Globus pallidus (tissue), 1 donor: Measurements from ENCODE around the gene MAPK12.

ENCODE experiments used
- DNase-seq: peaks from one replicate; pipeline ENCODE4 v3.0.0-alpha.2; 2015; ENCODE audit warnings: low spot score

Gene MAPK12

DNA sequence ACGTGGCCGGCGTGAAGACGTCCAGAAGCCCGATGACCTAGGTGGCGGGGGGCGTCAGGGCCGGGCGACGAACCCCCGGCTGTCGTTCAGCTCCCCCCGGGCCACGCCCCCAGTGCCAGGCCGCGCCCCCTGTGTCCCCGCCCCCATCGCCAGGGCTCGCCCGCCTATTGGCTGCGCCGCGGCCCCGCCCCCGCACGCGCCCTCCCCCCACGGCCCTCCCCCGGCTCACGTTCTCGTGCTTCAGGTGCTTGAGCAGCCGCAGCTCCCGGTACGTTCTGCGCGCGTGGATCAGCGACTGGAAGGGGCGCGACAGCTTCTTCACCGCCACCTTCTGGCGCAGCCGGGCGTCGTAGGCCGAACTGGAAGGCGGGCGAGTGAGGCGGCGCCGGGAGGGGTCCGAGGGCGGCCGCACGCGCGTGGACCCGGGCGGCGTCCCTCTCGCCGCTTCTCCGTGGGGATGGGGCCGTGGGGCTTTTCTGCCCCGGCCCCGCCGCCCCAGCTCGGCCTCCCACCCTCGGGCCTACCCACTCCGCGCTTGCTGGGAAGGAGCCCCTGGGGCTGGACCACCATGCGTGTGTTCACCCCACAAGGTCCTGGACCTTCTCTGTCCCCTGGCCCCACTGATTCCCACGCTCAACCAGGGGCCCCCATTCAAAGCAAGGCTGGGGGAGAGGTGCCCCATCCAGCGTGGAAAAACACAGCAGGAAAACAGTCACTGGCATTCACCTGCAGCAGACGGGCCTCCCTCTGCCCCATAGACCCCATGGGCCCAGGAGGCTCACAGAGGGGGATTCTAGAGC, 6.3 kb upstream of the MAPK12 start:
- DNase-seq, result no peak

DNA sequence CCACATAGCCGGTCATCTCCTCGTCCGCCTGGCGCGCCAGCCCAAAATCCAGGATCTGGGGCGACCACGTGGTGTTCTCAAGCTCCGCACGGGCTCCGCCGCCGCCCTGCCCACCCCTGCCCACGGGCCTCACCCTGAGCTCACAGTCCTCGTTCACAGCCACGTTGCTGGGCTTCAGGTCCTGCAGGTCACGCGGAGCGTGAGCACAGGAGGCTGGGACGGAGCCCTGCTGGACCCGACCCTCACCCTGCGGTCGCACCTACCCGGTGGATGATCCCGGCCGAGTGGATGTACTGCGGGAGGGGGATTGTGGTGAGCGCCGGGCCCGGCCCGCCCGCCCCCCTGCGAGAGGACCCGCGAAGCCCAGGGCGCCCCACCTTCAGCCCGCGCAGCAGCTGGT, 5.5 kb upstream of the MAPK12 start:
- no peak for DNase-seq

DNA sequence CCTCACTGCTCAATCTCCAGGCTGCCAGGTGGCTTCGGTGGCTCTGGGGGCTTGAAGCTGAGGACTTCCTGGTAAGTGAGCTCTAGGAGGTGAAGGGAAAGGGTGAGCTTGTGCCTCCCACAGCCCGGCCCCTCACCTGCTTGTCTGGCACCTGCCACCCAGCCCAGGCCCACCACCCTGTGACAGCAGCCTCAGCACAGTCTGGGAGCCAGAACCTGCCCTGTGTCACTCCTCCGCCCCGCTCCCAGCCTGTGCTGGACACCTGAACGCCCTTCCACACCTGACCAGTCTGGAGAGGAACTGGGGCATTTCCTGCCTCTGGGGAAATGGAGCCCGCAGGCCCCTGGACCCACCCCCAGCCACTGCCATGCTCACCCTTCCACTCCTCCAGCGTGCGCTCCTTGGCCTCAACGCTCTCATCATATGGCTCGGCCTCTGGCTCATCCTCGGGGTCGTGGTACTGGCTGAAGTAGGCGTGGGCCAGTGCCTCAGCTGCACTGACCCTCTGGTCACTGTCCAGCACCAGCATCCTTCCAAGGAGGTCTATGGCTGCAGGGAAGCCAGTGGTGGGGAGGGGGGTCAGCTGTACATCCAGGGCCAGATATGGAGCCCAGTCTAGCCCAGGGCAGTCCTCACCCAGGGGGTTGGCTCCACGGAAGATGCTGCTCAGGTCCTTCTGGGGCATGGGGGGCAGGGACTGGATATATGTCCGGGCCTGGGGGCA, 3.6 kb upstream of the MAPK12 start:
- no peak for DNase-seq

DNA sequence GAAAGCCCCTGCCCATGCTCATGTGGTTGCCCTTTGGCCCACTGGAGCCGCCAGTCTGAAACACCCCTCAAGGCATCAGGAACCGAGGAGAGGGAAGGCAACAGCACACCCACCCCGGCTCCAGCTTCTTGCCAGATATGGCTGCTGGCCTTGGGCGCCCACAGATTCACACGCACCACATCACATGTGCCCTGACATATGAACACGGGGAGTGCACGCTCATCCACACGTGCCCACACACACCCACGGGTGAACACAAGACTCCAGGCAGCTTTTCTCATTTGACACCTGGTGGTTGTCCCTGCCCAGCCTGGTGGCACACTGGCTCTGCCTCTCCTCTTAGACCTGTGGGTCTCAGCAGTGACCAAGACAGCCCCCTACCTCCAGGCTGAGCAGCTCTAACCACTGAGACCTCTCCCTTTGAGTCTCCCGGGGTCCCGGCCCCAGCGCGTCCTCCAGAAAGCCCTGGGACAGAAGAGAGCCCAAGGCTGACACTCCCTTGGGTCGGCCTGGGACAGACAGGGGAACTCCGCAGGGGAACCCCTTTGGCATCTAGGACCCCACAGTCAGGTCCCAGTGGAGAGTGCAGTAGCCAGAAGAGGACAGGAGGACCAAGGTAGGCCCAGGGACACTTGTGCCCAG, 2.7 kb upstream of the MAPK12 start:
- DNase-seq, result no peak

DNA sequence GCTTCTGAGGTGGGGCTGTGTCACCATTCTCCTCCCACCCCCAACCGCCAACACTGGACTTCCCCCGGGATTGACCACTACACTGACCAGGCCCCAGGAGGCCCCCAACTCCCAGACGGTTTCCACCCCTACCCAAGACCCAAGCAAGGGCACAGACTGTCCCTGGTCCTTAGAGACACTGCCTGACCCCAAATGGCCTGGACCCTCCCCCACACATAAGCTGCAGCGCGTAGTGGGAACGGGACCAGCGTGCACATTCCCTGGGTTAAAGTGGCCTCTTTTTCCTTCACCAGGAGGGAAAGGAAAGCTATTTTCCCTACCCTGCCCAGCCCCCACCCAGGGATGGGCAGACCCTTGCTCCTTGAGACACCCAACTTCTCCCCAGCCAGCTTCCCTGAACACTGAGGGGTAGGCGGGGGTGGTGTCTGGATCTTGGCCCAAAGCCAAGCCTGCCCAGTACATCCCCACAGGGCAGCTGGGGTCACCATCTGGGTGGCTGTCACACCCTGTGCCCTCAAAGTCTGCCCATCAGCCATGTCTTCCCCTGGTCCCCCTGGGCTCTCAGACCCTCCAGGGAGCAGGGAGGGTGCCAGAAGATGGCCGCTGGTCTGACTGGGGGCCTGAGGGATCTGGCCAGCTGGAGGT, 1.6 kb upstream of the MAPK12 start:
- no peak for DNase-seq

DNA sequence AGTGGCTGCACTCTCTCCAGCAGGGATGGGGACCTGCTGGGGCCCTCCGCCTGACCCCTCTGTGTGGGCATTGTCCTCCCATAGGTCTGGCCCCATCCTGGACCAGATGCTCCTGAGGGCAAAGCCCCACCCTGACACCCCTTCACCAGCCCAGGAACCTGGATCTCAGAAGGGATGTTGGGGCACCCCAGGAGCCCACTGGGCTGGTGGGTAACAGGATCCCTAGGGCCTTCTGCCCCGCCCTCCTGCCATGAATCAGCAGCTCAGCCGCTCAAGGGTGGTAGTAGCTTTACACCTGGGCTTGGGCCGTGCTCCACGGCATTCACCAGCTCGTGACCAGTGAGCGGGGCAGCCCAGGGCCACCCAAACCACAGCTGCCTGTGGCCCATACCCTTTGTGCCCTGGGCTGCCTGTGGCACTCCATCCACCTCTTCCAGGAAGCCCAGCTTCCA, 1.0 kb upstream of the MAPK12 start:
- DNase-seq, result no peak

DNA sequence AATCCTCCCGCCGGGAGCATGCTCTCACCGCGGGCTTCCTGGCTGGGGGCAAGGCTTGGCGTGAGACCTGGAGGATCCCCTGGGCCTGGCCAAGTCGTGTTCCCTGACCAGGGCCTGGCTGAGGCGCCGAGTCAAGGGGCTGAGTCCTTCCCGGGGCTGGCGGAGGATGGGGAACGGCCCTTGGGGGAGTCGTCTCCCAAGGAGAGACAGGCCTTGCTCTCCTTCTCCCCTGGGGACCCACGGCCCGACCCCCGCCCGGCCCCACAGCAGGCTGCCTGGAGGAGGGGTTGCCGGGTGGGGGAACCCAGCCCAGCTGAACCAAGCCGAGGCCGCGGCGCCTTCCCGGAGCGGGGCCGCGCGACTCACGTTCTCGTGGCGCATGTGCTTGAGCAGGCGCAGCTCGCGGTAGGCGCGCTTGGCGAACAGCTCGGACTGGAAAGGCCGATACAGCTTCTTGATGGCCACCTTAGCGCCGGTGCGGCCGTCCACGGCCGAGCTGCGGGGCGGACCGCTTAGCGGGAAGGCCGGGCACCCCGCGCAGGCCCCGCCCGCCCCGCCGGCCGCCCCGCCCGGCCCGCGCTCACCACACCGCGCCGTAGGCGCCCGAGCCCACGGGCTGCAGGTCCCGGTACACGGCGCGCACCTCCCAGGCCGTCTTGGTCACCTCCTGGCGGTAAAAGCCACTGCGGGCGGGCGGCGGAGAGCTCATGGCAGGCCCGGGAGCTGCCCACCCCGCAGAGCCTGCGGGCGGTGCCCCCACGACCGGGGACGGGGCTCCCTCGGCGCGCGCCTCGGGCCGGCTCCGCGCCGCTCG, 475 bp downstream of the MAPK12 start:
- DNase-seq, result no peak

DNA sequence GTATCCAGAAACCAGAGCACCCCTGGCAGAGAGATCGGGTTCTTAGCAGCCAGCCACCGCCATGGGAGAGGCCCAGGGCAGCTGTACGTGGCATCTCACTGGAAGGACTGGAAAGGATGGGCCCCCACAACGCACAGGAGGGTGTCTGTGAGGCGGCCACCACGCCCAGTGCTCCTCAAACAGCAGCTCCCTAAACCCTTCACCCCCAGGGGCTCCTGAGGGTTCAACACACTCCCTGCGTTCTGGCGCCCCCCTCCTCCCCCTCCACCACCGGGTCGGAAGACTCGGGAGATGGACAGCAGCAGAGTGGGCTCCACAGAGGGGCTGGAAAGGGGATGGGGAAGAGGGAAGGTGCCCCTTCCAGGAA, 1.1 kb downstream of the MAPK12 start:
- no peak for DNase-seq

DNA sequence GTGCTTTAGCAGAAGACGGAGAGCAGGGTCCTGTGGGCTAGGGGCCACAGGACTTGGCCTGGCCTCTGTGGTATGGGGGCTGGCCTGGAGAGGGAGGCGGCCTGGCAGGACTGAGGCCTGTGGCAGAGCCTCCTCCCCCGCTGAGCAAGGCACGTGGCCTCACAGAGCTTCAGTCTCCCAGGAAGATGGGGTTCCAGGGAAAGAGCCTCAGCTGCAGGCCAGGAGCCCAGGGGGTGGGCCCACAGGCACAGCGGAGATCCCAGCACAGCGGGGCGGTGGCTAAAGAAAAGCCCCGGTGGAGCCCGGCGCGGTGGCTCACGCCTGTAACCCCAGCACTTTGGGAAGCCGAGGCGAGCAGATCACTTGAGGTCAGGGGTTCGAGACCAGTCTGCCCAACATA, 2.2 kb downstream of the MAPK12 start:
- DNase-seq, result no peak

DNA sequence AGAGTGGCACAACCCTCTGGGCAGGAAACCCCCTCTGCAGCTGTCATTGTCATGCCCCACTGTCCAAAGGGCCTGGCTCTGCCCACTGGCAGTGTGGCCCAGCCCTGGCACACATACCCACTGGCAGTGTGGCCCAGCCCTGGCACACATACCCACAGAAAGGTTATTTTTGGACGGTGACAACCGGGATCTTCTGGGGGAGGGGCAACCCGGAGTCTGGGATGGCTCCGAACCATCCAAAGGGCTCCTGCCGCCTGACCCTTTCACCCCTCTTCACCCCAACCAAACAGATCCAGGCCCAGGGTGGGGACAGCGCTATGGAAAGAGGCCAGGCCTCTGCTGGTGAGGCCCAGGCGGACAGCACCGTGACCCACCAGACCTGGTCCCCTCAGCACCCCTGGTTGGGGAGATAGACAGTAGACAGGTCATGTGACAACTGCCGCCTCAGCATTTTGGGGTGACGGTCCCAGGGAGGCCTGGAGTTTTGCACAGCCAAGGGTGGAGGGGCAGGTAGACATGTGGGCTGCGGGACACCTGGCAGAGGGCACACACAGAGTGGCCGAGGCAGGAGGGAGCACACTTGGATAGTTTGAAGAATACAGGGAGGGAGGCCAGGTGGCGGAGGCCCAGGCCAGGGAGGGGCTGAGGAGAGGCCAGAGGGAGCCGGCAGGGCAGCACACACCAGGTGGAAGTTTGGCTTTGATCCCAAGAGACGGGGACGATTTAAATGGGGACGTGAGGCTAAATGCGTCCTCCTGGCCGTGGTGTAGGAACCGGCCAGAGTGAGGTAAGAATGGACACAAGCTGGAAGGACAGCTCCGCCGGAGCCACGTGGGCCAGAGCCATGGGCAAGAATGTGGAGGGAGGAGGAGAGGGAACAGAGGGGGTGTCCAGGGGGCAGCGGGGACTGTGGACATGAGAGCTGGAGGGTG, 2.9 kb downstream of the MAPK12 start:
- DNase-seq, result no peak

DNA sequence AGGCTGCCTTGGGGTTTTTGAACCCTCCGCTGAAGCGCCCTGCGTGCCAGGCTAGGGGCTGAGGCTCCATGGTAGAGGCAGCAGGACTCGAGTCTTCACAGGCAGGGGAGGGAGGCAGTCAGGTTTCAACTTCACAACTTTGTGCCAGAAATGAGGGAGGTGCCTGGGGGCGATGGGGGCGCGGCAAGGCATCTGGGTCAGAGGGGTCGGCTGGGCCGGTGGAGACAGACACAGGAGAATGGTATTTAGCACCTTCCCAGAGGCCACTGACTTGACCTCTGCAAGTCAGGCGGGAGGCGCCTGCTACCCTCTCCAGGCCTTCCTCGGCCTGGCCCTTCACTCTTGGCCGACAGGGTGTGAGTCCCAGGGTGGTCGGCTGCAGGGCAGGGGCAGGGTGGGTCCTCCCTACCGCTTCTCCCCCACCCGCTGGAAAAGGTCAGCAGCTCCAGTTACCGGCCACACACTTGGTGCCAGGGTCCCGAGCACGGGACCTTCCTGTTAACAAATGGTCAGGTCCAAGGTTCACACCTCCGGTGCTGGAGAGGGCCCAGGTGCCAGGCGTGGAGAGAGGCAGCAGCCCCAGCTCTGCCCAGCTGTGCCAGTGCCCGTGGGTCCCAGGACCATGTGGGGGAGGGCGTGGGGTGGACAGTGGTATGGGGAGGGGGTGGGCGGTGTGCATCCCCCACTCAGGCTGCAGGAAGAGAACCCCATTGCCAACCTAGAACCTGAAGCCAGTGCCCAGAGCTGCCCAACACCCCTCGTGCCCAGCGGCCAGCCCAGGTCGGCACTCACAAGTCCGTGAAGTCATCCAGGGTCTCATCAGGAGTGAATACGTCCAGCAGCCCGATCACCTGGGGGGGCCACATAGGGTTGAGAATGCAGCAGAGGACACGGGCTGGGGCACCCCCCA, 3.8 kb downstream of the MAPK12 start:
- no peak for DNase-seq

DNA sequence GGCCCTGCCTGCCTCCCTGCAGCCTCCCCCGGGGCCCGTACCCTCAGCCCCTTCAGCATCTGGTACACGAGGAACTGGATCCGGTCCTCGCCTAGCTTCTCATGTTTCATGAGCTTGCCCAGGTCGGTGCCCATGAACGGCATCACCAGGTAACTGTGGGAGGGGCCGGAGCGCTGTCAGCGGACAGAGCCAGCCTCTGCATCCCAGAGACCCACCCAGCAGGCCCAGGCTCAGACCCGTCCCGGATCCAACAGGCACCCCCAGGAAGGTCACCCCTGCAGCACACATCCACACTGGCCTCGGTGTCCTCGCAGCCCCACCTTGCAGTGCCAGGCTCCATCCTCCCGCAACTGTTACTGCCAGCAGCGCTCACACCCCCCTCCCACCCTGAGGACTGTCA, 4.4 kb downstream of the MAPK12 start:
- DNase-seq, result no peak

DNA sequence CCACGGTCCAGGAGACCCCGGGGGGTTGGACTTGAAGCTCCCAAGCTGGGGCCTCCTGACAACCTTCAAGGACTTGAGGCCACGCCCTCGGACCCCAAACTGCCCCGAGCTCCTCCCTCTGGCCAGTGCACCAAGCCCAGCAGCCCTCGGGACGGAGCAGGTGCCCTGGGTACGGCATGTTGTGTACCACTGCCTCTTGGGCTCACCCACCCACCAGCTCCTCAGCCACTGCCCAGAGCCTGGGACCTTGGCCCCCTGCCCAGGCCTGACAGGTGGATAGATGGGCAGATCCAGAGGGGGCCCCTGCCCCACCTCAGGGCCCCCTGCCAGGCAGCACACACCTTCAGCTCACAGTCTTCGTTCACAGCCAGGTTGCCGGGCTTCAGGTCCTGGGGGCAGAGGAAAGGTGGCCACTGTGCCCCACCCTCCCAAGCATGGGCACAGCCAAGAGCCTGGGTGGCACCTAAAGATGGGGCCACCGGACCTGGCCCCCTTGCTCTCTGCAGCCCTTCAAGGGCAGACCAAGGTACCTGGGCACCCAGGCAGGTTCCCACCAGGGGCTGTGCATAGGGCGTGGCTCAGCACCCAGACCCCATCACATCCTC, 5.1 kb downstream of the MAPK12 start:
- no peak for DNase-seq

DNA sequence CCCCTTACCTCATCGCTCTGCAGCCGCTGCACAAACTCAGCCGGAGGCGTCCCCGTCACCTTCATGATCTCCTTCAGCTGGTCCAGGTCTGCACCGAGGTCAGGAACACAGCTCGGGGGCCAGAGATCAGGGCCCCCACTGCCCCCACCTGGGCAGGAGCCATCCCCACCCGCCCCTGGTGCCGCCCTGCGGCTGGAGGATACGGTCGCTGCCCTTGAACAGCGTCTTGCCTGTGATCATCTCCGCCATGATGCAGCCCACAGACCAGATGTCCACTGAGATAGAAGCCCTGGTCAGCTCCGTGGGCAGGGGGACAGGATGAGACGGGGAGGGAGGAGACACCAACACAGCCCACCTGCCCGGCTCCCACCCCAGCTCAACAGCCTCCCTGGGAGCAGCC, 5.9 kb downstream of the MAPK12 start:
- DNase-seq, result no peak

DNA sequence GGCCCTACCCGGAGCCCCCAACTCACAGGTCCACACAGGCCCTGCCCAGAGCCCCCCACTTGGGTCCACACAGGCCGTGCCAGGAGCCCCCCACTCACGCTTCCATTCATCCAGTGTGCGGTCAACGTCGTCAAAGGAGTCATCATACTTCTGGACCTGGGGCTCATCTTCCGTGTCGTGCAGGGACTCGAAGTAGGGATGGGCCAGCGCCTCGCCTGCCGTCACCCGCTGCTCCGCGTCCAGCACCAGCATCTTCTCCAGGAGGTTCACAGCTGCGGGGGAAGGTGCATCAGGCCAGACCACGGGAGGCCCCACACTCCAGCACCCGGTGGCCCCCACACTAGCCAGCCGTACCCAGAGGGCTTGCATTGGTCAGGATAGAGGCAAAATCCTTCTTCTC, 6.4 kb downstream of the MAPK12 start:
- DNase-seq, result no peak

DNA sequence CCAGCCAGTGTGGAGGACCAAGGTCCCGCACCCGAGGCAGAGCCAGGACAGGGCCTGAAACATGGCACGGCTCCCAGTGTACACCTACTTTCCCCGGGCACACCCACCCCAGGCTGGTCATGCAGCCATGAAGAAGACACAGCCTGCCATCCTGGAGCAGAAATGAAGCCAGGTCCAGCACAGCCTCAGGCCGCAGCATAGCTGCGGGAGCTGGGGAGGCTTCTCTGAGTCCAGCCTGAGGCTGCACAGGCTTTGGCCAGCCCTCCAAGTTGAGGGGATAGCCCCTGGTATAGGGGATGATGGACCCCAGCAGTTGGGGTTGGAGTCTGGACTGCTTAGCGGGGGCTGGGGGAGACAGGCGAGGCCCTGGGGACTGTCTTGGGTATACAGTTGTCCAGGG, 7.5 kb downstream of the MAPK12 start:
- DNase-seq, result no peak

DNA sequence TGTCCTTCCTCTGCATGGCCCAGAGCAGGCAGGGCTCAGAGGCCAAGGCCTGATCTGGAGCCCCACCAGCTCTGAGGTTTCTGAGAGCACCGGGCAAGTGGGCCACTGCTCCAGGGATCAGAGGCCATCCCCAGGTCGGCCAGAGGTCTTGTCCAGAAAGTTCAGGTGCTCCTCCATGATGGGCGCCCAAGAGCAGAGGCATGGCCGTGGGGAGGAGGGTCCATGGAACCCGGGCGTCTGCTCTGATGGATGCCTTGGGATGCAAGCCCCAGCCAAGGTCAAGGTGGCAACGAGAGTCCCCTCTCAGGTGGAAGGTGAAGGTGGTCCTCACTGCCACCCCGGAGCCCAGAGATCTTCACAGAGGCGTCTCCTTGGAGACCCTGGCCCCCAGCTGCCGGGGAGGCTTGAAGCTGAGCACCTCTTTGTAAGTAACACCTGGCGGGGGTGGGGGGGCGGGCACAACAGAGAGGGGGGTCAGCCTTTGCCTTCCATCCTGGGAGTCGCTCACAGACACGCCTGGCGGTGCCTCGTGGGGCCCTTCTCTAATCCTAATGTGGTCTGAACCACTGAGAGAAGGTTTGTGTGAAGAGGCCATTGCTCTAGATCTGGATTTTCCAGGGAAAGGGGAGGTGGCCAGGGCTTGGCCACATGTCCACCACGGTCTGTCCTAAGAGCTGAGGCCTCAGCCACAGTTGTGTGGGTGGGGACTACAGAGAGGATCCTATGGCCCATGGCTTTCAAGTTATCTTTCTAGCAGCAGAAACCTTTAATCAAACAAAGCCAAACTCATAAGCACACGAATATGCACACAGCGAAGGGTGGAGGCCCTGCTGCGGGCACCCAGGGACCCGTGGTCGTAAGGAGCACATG, 8.2 kb downstream of the MAPK12 start:
- no peak for DNase-seq
